Measurements from ENCODE around the gene LGALS3.

DNA sequence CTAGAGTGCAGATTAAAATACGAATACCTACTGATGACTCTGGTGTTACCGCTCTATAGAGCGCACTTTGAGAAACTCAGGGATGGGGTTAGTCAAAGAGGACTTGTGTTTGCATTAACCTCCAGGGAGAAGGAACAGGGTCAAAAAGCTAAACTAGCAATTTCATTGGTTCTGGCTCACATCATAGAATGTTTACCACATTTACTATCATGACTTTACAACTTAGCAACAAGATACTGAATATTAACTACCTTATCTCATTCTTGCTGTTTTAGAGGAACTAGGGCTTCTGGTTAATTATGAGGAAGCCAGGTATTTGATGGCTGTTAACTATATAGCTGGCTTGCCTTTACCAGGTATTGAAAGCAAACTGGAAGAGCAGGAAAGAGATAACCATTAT lies 12.8 kb downstream of the LGALS3 start:
- TF ChIP-seq EZH2 (IDR thresholded peaks at IDR 0.05) (no peak), POLR2AphosphoS5 (IDR thresholded peaks at IDR 0.05; ENCODE audit: borderline replicate concordance, low read depth, low read length) (no peak)

Data from SK-N-MC (cell line).